B cell (primary cell): ENCODE measurements around the gene LNX1. TPM values are rescaled to one million over a fixed set of nuclear protein-coding genes. Genes with fewer than 3 reads are reported as not detected.

Experiments used
- ATAC-seq: fragments of 200-7000 bp; cut with Tn5 transposase; one replicate; pipeline ENCODE4 v1.10.0; 2021; ENCODE audit warnings: low read depth, mild to moderate bottlenecking, moderate number of reproducible peaks, moderate library complexity
- CTCF ChIA-PET: fragments of 350-600 bp; sonication (Branson Sonifier 250); formaldehyde crosslinking; loops from one replicate; lab custom pipeline; 2021; ENCODE audit warnings: antibody characterized with exemption, inconsistent platforms; lab: Charles Lee
- POLR2A ChIA-PET: fragments of 350-600 bp; sonication (Branson Sonifier 250); formaldehyde crosslinking; loops from one replicate; lab custom pipeline; 2021; ENCODE audit warnings: antibody characterized with exemption; lab: Charles Lee
- DNase-seq: peaks from one replicate; pipeline ENCODE4 v3.0.0; 2013
- H2AFZ ChIP-seq: 2 replicates; pipeline ENCODE4 v1.6.1; 2012; ENCODE audit warnings: mild to moderate bottlenecking, low read depth, low read length; ENCODE audit not compliant: insufficient read depth, poor library complexity, severe bottlenecking
- H3K27ac ChIP-seq, 2 donors: 1 replicate in 1 of 2; 2 replicates in 1 of 2; pipeline ENCODE4 v1.5.1; 2012 to 2013; ENCODE audit warnings: low read length in 2 of 2, mild to moderate bottlenecking in 2 of 2, moderate library complexity in 1 of 2
- H3K27me3 ChIP-seq, 4 experiments: fragments of 200-600 bp in 1 of 4; sonication (generic) in 1 of 4; replicated peaks in 1 of 4; 1 replicate in 2 of 4; 2 replicates in 2 of 4; pipeline versions ENCODE4 v1.6.1 to v1.7.0; 2013 to 2016; ENCODE audit warnings: low read length in 3 of 4, mild to moderate bottlenecking in 2 of 4, mixed read lengths in 1 of 4, moderate library complexity in 1 of 4; ENCODE audit not compliant: insufficient read depth in 4 of 4, control insufficient read depth in 3 of 4; ENCODE audit errors: control extremely low read depth in 1 of 4
- H3K36me3 ChIP-seq, 2 experiments: replicated peaks in 1 of 2; 1 replicate in 1 of 2; 2 replicates in 1 of 2; pipeline versions ENCODE4 v1.6.1 to v1.7.1; 2013; ENCODE audit warnings: low read length in 1 of 2; ENCODE audit not compliant: insufficient read depth in 2 of 2, control insufficient read depth in 1 of 2; ENCODE audit errors: control extremely low read depth in 1 of 2, extremely low read depth in 1 of 2
- H3K4me1 ChIP-seq, 2 donors: fragments of 200-600 bp in 1 of 2; sonication (generic) in 1 of 2; 1 replicate in 1 of 2; 2 replicates in 1 of 2; pipeline versions ENCODE4 v1.5.1 to v1.6.1; 2013 to 2017; ENCODE audit warnings: low read length in 2 of 2; ENCODE audit not compliant: control insufficient read depth in 2 of 2, insufficient read depth in 2 of 2
- H3K4me2 ChIP-seq: replicated peaks from 2 replicates; pipeline ENCODE3; 2012; ENCODE audit warnings: mild to moderate bottlenecking, low read depth, low read length; ENCODE audit not compliant: poor library complexity, severe bottlenecking
- H3K4me3 ChIP-seq, 5 experiments: fragments of 200-600 bp in 1 of 5; sonication (generic) in 1 of 5; 1 replicate in 3 of 5; 2 replicates in 2 of 5; pipeline versions ENCODE4 v1.5.1 to v1.7.0; 2011 to 2016; ENCODE audit warnings: low read length in 4 of 5, mild to moderate bottlenecking in 4 of 5, low read depth in 2 of 5, control low read depth in 1 of 5, moderate library complexity in 1 of 5; ENCODE audit not compliant: insufficient read depth in 1 of 5; ENCODE audit errors: control extremely low read depth in 1 of 5, extremely low read depth in 1 of 5
- H3K79me2 ChIP-seq: fragments of 200-600 bp; sonication (generic); one replicate; pipeline ENCODE4 v1.6.0; 2016; ENCODE audit warnings: low read length; ENCODE audit not compliant: control insufficient read depth, insufficient read depth
- H3K9ac ChIP-seq: fragments of 200-600 bp; sonication (generic); 2 replicates; pipeline ENCODE4 v1.6.1; 2017; ENCODE audit warnings: mild to moderate bottlenecking, low read length, moderate library complexity
- H3K9me3 ChIP-seq, 3 donors: one replicate each; pipeline versions ENCODE4 v1.6.1 to v1.7.1; 2013; ENCODE audit warnings: low read length in 2 of 3; ENCODE audit not compliant: control insufficient read depth in 2 of 3, insufficient read depth in 1 of 3; ENCODE audit errors: control extremely low read depth in 1 of 3
- H4K20me1 ChIP-seq: 2 replicates; pipeline ENCODE4 v1.6.0; 2012; ENCODE audit warnings: mild to moderate bottlenecking, low read length; ENCODE audit not compliant: insufficient read depth, control insufficient read depth, poor library complexity, severe bottlenecking
- H3K27ac Mint-ChIP-seq: one replicate; pipeline ENCODE4 v1.8.0; 2021; ENCODE audit warnings: mixed read lengths
- H3K27me3 Mint-ChIP-seq: one replicate; pipeline ENCODE4 v1.8.0; 2021; ENCODE audit warnings: mixed read lengths
- H3K4me1 Mint-ChIP-seq: one replicate; pipeline ENCODE4 v1.8.0; 2021; ENCODE audit warnings: mixed read lengths
- H3K4me3 Mint-ChIP-seq: one replicate; pipeline ENCODE4 v1.8.0; 2021; ENCODE audit warnings: mixed read lengths
- H3K9me3 Mint-ChIP-seq: one replicate; pipeline ENCODE4 v1.8.0; 2022; ENCODE audit warnings: mixed read lengths; ENCODE audit not compliant: insufficient read depth
- EZH2 ChIP-seq: IDR thresholded peaks from 2 replicates; pipeline ENCODE4 v1.6.1; 2012; ENCODE audit warnings: borderline replicate concordance, low read depth, mild to moderate bottlenecking, moderate library complexity, low read length; ENCODE audit not compliant: insufficient read depth, poor library complexity, severe bottlenecking
- WGBS: methylation state at CpG from one replicate; pipeline ENCODE4 v1.1.5; 2013; ENCODE audit warnings: missing lambda C conversion rate; ENCODE audit not compliant: insufficient coverage; 5-methylcytosine and 5-hydroxymethylcytosine counted together
- intact Hi-C: fragments of 100-400 bp; cut with micrococcal nuclease; formaldehyde crosslinking; loops from one replicate; pipeline ENCODE4 v1.10.0; 2022
- polyA plus RNA-seq: library from polyadenylated mRNA; depleted of rRNA; stranded (reverse); fragments of >200 nt; gene quantifications from 2 replicates; pipeline ENCODE4 v1.2.3, GENCODE V29; 2012
- total RNA-seq, 2 donors: library from RNA; stranded (reverse); fragments of 120-200 nt in 1 of 2; gene quantifications; 1 replicate in 1 of 2; 2 replicates in 1 of 2; pipeline versions ENCODE4 v1.2.3 to v1.2.4, GENCODE V29; 2013 to 2022
- TF ChIP-seq, protein P1 (sequence below): fragments of 200-600 bp; IDR thresholded peaks from one replicate; pipeline ENCODE4 v1.8.0; 2022; ENCODE audit warnings: antibody characterized with exemption, mild to moderate bottlenecking

LNX1 gene
- total and polyA plus RNA-seq, 2 donors (not counting 1 experiment from before 2014, with no cell fraction given), result not detected

DNA sequence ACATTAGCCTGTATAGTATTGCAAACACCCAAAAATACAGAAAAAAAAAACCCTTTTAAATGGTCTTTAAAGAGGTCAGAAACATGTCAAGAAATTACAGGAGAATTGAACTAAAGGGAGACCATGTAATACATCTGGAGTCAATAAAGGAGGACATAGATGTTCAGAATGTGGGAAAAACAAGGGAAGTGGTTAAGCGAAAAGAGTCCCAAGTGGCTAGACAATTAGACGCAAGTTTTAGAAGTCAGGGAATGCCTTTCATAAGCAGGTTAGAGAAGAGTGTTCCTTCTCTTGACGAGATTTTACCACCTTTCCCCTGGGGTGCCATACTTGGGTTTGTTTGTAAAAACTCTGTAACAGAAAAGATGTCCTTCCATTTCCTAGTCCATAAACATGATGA lies 7.8 kb downstream of the LNX1 start:
- Histone ChIP-seq H3K9ac (no peak overlapping the region), H3K4me3 (no peak overlapping the region), H2AFZ (no peak overlapping the region), H4K20me1 (no peaks in the 10 kb centered on the region), H3K79me2 (no peaks in the 10 kb centered on the region), H3K27me3 (peaks cover 0 to 3% (median 0%) of the 10 kb centered on the region in 4 experiments), H3K4me2 (no peak overlapping the region), H3K27ac (no peak overlapping the region), H3K36me3 (no peaks in the 10 kb centered on the region), H3K9me3 (no peaks in the 10 kb centered on the region), H3K4me1 (no peaks in the 10 kb centered on the region)
- intact Hi-C loops, result no loop called here
- ATAC-seq, result no peak
- TF ChIP-seq, protein P1, sequence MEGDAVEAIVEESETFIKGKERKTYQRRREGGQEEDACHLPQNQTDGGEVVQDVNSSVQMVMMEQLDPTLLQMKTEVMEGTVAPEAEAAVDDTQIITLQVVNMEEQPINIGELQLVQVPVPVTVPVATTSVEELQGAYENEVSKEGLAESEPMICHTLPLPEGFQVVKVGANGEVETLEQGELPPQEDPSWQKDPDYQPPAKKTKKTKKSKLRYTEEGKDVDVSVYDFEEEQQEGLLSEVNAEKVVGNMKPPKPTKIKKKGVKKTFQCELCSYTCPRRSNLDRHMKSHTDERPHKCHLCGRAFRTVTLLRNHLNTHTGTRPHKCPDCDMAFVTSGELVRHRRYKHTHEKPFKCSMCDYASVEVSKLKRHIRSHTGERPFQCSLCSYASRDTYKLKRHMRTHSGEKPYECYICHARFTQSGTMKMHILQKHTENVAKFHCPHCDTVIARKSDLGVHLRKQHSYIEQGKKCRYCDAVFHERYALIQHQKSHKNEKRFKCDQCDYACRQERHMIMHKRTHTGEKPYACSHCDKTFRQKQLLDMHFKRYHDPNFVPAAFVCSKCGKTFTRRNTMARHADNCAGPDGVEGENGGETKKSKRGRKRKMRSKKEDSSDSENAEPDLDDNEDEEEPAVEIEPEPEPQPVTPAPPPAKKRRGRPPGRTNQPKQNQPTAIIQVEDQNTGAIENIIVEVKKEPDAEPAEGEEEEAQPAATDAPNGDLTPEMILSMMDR, result no peak
- TF ChIP-seq EZH2, result no peak
- Mint-ChIP-seq H3K4me1 (no peaks in the 10 kb centered on the region), H3K4me3 (no peak overlapping the region), H3K27ac (no peak overlapping the region), H3K9me3 (no peaks in the 10 kb centered on the region), H3K27me3 (peaks cover 33% of the 10 kb centered on the region)
- ChIA-PET CTCF (no interaction called here), POLR2A (no interaction called here)
- no peak for DNase-seq
- no CpG with 5 or more reads among the region's 3 CpGs for WGBS

DNA sequence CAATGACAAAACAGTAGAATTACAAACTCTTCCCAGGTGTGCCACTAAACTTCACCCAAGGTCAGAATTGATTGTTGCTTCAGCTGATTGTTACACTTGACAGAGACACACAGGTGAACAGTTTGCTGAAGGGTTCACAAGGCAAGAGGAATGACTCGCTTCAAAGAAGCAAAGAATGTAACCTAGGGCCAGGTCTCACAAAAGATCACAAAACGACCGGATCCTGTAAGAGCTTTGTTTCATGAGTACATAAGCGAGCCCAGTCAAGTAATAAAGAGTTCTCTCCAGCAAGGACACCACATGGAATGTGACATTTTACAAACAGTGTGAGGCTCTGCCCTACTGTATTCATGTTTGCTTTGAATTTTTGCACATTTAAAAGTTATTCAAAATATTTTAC lies 9.1 kb downstream of the LNX1 start:
- 78% methylated on average over 4 of the region's 4 CpGs for WGBS
- Histone ChIP-seq H2AFZ (no peak overlapping the region), H3K27ac (no peak overlapping the region), H4K20me1 (no peaks in the 10 kb centered on the region), H3K4me1 (no peaks in the 10 kb centered on the region), H3K9ac (no peak overlapping the region), H3K27me3 (no peaks in the 10 kb centered on the region), H3K36me3 (no peaks in the 10 kb centered on the region), H3K4me3 (no peak overlapping the region), H3K9me3 (no peaks in the 10 kb centered on the region), H3K4me2 (no peak overlapping the region), H3K79me2 (no peaks in the 10 kb centered on the region)
- no peak for DNase-seq
- Mint-ChIP-seq H3K27ac (no peak overlapping the region), H3K27me3 (peaks cover 25% of the 10 kb centered on the region), H3K9me3 (no peaks in the 10 kb centered on the region), H3K4me1 (no peaks in the 10 kb centered on the region), H3K4me3 (no peak overlapping the region)
- intact Hi-C loops, result no loop called here
- TF ChIP-seq EZH2, result no peak
- TF ChIP-seq, protein P1, result no peak
- ChIA-PET POLR2A (no interaction called here), CTCF (interaction anchor here (0.9 kb wide), 1 partner anchor 124 kb away, joined by 3 read pairs; no protein-coding TSS in a partner anchor)
- ATAC-seq, result no peak
